ENCODE results near the gene MTOR.

- TF ChIP-seq CTCF (IDR thresholded peaks at IDR 0.05) (no peak), EP300 (IDR thresholded peaks at IDR 0.05) (no peak)
Observed at GRCh38 chr1:11196945-11197344, 65.4 kb downstream of the MTOR start.
